ENCODE results near the gene PRAMEF11.

PRAMEF11 gene

GRCh38 chr1:12776801-12777557, 54.2 kb downstream of the PRAMEF11 start:
- TF ChIP-seq CTCF (conservative IDR thresholded peaks at IDR 0.05), result no peak
- no peak overlapping the region for H3K27ac ChIP-seq

GRCh38 chr1:12775443-12775842, 55.8 kb downstream of the PRAMEF11 start:
- no peak for TF ChIP-seq CTCF (conservative IDR thresholded peaks at IDR 0.05)
- no peak overlapping the region for H3K27ac ChIP-seq

- H3K27ac ChIP-seq, result no peak overlapping the region
Measured at GRCh38 chr1:12774801-12775345, 56.3 kb downstream of the PRAMEF11 start.

More at GRCh38 chr1:12774801-12775345, 56.3 kb downstream of the PRAMEF11 start:
- no peak for TF ChIP-seq CTCF (conservative IDR thresholded peaks at IDR 0.05)

Data from VCaP (cell line).